Astrocyte (in vitro differentiated cells and primary cell): ENCODE data around the gene ZNF23.

Experiments used
- CTCF ChIP-seq: IDR thresholded peaks from 2 replicates; pipeline ENCODE4 v1.5.1; 2011; ENCODE audit warnings: low read depth, mild to moderate bottlenecking, inconsistent platforms, low read length, moderate library complexity; ENCODE audit not compliant: insufficient read depth
- EZH2 ChIP-seq: IDR thresholded peaks from 2 replicates; pipeline ENCODE4 v1.6.1; 2012; ENCODE audit warnings: mild to moderate bottlenecking, low read length, inconsistent platforms; ENCODE audit not compliant: insufficient read depth

GRCh38 chr16:71421911-71422310 lies 40.1 kb downstream of the ZNF23 start:
- TF ChIP-seq CTCF = no peak
- no peak for TF ChIP-seq EZH2
